Stimulated activated naive CD8-positive, alpha-beta T cell treated with anti-CD3 and anti-CD28 coated beads, Interleukin-15, amount 100 ng/mL, for 72 hours (primary cell): Measurements from ENCODE around the gene DYTN.

Source experiments
- ATAC-seq: fragments of 150-1000 bp; cut with Tn5 transposase; 2 replicates; pipeline ENCODE4 v1.10.0; 2021; ENCODE audit warnings: mild to moderate bottlenecking, moderate library complexity
- DNase-seq, 2 donors: peaks; one replicate each; pipeline ENCODE4 v3.0.0; 2021 to 2022
- H3K27ac Mint-ChIP-seq, 2 donors: one replicate each; pipeline ENCODE4 v1.8.0; 2022; ENCODE audit warnings: mild to moderate bottlenecking in 2 of 2, mixed read lengths in 2 of 2, moderate library complexity in 2 of 2
- H3K27me3 Mint-ChIP-seq: one replicate; pipeline ENCODE4 v1.8.0; 2022; ENCODE audit warnings: mixed read lengths
- H3K4me1 Mint-ChIP-seq: one replicate; pipeline ENCODE4 v1.8.0; 2022; ENCODE audit warnings: mild to moderate bottlenecking, mixed read lengths
- H3K4me3 Mint-ChIP-seq, 2 donors: one replicate each; pipeline ENCODE4 v1.8.0; 2022; ENCODE audit warnings: mild to moderate bottlenecking in 2 of 2, mixed read lengths in 2 of 2, moderate library complexity in 1 of 2
- H3K9me3 Mint-ChIP-seq, 2 donors: one replicate each; pipeline ENCODE4 v1.8.0; 2022; ENCODE audit warnings: mixed read lengths in 2 of 2

Gene DYTN, protein sequence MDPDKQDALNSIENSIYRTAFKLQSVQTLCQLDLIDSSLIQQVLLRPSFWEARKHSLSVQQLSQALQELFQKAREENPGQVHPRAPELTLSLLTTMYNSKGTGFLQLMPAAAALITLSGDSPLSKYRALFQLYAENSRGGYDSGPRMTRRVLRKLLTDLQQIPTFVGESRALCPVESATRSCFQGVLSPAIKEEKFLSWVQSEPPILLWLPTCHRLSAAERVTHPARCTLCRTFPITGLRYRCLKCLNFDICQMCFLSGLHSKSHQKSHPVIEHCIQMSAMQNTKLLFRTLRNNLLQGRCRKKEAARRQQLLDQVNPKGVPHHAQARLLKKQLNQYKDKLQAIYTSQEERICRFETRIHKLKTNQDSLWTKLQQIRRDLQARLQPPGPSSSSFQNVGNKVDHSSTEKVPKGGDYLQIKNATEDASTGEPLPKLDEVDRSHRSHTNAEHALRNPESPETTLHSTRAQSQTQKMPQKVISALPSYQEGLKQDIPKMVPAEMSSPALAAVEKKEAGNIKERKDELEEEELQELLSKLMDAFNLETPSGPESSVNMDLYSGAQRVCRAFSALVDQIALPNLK

DNA sequence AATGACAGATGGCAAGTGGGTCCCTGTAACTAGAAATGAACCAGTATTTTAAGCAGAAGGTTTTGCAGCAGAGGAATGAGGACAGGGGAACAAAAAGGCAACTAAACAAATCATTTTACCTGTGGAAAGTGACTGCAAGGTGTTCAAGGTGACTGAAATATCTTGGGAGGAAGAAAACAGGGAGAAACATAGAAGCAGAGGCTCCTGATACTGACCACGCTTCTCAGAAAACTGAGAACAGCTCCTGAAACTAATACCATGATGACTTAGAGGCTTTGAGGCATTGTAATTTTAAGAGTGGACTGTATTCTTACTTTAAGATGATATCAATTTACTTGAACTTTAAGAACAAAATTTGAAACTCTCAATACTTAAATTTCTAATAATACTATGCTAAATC lies at the start of gene DYTN:
TSS of gene DYTN (minus strand) at position 101 of the 400 bp plus-strand sequence. CDS start 117 bp downstream, outside the sequence.
- ATAC-seq (no peak), DNase-seq (no peak)
- Mint-ChIP-seq H3K4me1 (no peaks in the 10 kb centered on the region), H3K9me3 (peaks cover 4 to 7% of the 10 kb centered on the region in 2 donors), H3K27ac (no peak within 1 kb of the TSS), H3K27me3 (peaks cover 30% of the 10 kb centered on the region), H3K4me3 (no peak within 1 kb of the TSS)

DNA sequence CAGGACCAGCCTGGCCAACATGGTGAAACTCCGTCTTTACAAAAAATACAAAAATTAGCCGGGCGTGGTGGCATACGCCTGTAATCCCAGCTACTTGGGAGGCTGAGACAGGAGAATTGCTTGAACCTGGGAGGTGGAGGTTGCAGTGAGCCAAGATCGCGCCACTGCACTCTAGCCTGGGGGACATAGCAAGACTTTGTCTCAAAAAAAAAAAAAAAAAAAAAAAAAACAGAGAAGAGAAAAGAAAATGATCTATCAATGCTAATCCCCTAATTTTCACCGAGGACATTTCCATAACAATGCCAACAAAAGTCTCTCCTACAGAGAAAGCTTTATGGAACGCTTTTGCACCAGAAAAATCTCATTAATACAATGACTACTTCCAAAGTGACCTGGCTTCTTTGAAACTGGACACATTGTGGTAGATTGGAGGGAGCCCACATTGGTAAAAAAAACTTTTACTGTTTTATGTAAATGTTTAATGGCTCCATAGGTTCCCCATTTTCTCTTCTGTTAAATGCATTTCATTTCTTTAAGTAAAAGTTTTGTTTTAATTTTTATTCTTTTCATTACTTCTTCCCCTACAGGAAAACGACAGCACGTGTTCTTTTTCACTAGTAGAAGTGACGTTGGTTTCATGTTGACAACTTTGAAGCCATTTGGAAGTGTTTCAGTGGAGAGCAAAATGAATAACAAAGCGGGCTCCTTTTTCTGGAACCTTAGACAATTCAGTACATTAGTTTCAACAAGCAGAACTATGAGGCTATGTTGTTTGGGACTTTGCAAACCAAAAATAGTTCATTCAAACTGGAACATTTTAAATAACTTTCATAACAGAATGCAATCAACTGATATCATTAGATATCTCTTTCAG lies 48.1 kb upstream of the DYTN start:
- ATAC-seq, result no peak
- peak overlapping the region; percentile 99 for H3K27ac Mint-ChIP-seq
- DNase-seq, result no peak
- no peaks in the 10 kb centered on the region for H3K9me3 Mint-ChIP-seq
- H3K27me3 Mint-ChIP-seq, result no peaks in the 10 kb centered on the region
- H3K4me3 Mint-ChIP-seq, result peak overlapping the region; percentile 88 to 89
- H3K4me1 Mint-ChIP-seq, result peaks cover 36% of the 10 kb centered on the region

DNA sequence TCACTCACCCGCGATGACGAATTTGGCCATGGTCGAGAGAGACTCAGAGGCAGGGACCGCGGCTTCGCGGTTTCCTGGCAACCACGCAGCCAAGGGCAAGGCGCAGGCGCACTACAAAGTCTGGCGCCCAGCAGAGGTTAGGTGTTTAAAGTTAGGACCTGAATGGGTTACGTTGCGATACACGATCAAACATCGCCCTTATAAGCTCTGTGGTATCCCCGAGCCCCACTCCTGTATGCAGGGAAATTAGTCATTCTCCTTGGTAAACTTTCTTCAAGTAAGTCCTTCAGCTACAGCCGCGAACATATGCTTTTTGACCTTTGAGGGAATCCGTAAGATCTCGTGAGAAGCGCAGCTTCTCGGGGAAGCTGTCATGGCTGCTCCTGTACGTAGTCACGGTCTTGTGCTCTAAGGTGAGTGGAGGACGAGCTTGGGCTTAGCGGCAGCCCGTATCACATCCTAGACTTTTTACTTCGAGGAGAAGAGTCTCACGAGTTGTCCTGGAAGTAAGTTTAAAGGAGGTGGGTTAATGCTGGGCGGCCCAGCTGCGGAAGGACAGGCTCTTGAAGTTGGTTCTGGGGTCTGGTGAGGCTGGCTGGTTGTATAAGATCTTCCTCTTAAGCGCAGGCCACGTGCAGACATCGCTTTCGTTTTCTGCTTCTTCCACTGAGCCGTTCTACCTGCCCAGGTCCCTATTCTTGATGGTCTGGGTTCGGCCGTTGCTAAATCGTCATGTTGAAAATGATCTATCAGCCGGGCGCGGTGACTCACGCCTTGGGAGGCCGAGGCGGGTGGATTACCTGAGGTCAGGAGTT lies 47.3 kb upstream of the DYTN start, which contains the start of the genes FASTKD2 and MDH1B:
TSS of gene FASTKD2 (plus strand) at position 365 of the 815 bp plus-strand sequence. CDS start 1,088 bp downstream, outside the sequence.
TSS of gene MDH1B (minus strand) at position 87 of the 815 bp plus-strand sequence. CDS start at position 30, 57 bp downstream.
- peak within 1 kb of the TSS; percentile 88 to 89 for H3K4me3 Mint-ChIP-seq

DNA sequence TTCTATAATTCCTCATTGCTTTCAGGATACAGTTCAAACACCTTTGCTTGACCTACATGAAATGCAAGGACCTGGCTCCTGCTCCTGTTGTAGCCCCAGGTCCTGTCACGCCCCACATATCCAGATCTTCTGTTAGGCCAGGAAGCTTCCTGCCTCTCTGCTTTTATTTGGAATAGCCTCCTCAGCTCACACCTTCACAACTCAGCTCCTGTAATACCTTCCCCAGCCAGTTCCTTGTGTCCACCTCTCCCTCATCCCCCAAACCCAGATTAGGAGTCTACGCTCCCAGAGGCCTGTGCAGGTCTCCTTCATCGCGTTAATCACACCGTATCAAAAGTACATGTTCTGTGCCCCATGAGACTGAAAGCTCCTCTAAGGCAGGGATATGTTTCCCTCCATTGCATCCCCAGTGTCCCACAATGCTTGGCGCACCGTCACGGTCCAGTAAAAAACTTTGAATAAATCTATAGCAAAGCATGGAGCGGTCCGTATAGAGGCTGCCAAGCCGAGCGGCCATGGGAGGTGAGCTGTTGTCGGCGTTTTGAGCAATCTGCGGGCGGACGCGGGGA lies 46.6 kb upstream of the DYTN start:
- peak overlapping the region; percentile 88 to 89 for H3K4me3 Mint-ChIP-seq
- H3K27ac Mint-ChIP-seq, result peak overlapping the region; percentile 99
- no peaks in the 10 kb centered on the region for H3K27me3 Mint-ChIP-seq

More for the DNA sequence above, 47.3 kb upstream of the DYTN start, which contains the start of the genes FASTKD2 and MDH1B:
- peak; percentile 90 for ATAC-seq
- Mint-ChIP-seq H3K9me3 (no peaks in the 10 kb centered on the region), H3K27me3 (no peaks in the 10 kb centered on the region), H3K27ac (peak within 1 kb of the TSS; percentile 99), H3K4me1 (peaks cover 36% of the 10 kb centered on the region)
- peak; percentile 83 to 92 for DNase-seq

DNA sequence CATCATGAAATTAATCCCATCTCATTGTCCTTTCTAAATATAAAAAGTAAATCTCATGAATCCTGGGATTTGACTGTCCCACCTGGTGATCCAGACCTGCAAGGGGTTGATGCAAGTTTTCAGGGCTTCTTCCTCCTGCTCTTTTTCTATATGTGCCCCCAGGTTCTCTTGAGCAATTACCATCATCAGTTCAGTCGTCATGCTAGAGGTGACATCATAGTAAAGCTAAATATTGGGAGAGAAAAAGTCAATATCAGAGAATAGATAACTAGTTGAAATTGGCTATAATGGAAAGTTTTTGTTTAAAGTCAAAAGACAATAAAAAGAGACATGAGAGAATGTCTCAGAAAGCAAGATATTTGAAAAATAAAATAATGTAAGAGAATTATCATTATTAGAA lies 38.6 kb upstream of the DYTN start:
- Mint-ChIP-seq H3K27ac (no peak overlapping the region), H3K4me1 (no peaks in the 10 kb centered on the region), H3K27me3 (peaks cover 9% of the 10 kb centered on the region), H3K9me3 (no peaks in the 10 kb centered on the region), H3K4me3 (no peak overlapping the region)
- DNase-seq (no peak), ATAC-seq (no peak)

More for the DNA sequence above, 46.6 kb upstream of the DYTN start:
- H3K4me1 Mint-ChIP-seq, result peaks cover 34% of the 10 kb centered on the region
- DNase-seq, result no peak
- H3K9me3 Mint-ChIP-seq, result no peaks in the 10 kb centered on the region
- no peak for ATAC-seq

DNA sequence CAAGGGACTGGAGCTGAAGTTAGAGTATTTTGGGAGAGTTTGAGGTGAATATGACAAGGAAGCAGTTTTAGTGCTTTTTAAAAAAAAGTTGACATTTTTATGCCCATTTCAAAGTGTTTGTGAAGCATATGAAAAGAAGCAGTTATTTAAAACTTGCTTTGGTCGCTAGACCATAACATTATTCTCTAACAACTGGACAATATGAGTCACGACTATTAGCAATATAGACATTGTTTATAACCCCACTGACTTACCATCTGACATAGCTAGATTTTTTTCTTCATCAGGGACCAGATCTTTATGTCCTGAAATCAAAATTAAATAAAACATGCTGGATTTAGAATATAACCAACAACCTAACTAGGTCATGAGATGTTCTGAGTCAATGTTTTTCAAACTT lies 22.6 kb upstream of the DYTN start:
- peaks cover 7% of the 10 kb centered on the region for H3K4me1 Mint-ChIP-seq
- DNase-seq (no peak), ATAC-seq (no peak)
- no peak overlapping the region for H3K27ac Mint-ChIP-seq
- no peaks in the 10 kb centered on the region for H3K9me3 Mint-ChIP-seq
- no peak overlapping the region for H3K4me3 Mint-ChIP-seq
- peaks cover 14% of the 10 kb centered on the region for H3K27me3 Mint-ChIP-seq

DNA sequence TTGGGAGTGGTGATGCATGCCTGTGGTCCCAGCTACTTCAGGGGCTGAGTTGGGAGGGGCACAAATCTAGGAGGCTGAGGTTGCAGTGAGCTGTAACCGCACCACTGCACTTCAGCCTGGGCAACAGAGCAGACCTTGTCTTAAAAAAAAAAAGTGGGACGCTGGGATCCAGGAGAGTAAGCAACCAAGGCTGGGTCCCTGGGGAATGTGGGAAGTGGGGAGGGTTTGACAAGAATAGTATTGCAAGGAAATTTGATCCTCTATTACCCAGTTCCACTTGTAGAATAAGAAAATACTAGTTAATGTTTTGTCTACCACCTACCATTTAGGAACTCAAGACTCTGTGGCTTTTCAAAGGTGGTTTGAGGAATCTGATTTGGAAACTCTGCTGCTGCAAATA lies 21.1 kb upstream of the DYTN start:
- Mint-ChIP-seq H3K9me3 (no peaks in the 10 kb centered on the region), H3K4me1 (peaks cover 7% of the 10 kb centered on the region), H3K4me3 (no peak overlapping the region), H3K27me3 (peaks cover 14% of the 10 kb centered on the region), H3K27ac (no peak overlapping the region)
- DNase-seq, result no peak
- ATAC-seq, result no peak

DNA sequence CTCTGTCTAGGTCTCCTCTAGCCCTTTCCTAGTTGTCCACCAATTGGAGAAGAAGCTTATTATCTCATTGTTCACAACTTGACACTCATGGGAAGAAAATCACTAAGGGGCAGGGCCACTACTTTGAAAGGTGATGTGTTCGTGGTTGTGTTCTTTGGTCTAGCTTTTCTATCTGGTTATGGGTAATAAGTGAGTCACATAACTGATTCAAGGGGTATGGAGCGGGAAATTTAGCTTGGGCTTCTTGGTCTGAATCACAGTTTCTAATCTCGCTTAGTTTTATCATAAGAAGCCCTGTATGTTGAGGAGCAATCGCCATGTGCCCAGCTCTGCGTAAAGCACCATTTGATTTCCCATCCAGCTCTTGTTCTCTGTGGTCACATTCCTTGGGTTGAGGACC lies 18.7 kb upstream of the DYTN start:
- peak; percentile 96 for ATAC-seq
- Mint-ChIP-seq H3K4me1 (peaks cover 7% of the 10 kb centered on the region), H3K27ac (no peak overlapping the region), H3K27me3 (peaks cover 25% of the 10 kb centered on the region), H3K9me3 (peaks cover 0 to 6% of the 10 kb centered on the region in 2 donors), H3K4me3 (no peak overlapping the region)
- DNase-seq, result peak; percentile 2 to 13

DNA sequence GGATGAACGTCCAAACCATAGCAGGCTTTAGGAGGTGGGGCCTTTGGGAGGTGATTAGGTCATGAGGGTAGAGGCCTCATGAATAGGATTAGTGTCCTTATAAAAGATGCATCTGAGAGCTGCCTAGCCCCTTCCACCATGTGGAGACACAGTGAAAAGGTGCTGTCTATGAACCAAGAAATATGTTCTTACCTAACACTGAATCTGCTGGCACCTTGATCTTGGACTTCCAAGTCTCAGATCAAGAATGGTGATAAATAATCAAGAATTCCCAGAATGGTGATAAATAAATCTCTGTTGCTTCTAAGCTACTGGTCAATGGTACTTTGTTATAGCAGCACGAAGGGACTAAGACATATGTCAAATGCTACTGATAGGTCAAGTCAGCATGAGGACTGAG lies 15.1 kb upstream of the DYTN start:
- H3K27ac Mint-ChIP-seq, result no peak overlapping the region
- no peak for DNase-seq
- H3K4me1 Mint-ChIP-seq, result peaks cover 7% of the 10 kb centered on the region
- peaks cover 34% of the 10 kb centered on the region for H3K27me3 Mint-ChIP-seq
- ATAC-seq, result no peak
- H3K9me3 Mint-ChIP-seq, result peaks cover 0 to 6% of the 10 kb centered on the region in 2 donors
- H3K4me3 Mint-ChIP-seq, result no peak overlapping the region

DNA sequence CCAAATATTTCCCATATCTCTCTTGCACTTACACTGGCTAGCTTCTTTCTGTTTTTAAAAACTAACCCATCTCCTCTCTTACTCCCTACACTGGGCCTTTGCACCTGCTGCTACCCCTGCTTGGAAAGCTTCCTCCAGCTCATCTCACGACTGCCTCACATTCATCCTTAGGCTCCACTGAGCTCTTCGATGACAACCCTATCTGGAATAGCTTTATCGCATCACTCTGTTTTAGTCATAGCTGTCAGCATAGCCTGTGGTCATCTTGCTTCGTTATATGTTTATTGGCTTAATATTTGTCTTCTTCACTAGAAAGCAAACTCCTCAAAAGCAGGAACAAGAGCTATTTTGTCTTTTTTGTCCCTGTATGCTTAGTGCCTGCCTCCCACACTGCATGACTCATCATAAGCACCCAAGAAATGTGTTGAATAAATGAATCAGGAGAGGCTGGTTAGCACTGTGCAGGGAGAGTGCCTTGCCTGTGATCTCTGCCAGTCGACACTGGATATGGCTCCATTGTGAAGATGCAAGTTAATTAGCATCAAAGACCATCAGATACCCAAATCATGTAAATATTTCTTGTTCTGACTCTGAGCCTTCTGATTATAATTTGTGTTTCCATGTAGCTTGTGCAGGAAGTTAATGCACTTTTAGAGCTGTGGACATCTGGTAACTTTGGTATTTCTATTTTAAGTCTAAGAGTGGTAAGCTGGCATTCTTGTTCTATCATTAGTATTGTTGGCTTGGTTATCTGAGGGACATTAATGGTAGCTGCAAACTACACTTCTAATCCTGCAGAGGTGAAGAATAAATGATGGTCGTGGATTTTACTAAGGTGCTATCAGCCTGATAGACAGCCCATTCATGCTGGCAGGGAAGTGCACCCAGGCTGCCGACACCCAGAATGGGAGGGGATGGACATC lies 10.3 kb upstream of the DYTN start:
- no peaks in the 10 kb centered on the region for H3K4me1 Mint-ChIP-seq
- H3K27ac Mint-ChIP-seq, result no peak overlapping the region
- ATAC-seq (peak; percentile 43), DNase-seq (no peak)
- H3K9me3 Mint-ChIP-seq, result peaks cover 0 to 6% of the 10 kb centered on the region in 2 donors
- H3K4me3 Mint-ChIP-seq, result no peak overlapping the region
- peaks cover 56% of the 10 kb centered on the region for H3K27me3 Mint-ChIP-seq

DNA sequence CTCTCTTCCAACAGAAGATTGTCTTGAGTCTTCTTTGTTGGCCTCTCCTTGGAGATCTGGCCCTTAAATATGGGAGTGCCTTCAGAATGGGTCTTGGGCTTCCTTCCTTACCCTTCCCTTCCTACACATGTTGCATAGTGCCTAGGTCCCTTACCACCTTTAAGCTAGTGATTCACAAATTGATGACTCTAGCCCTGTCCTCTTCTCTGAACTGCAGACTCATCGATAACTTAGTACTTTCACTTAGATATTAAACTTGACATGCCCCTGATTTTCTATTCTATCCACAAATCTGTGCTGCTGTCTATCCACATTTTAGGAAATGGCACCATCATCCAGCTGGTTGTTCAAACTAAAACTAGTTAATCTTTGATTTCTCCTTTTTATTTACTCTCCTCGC lies 9.1 kb upstream of the DYTN start:
- ATAC-seq, result no peak
- Mint-ChIP-seq H3K4me1 (no peaks in the 10 kb centered on the region), H3K4me3 (no peak overlapping the region), H3K27ac (no peak overlapping the region), H3K27me3 (peaks cover 52% of the 10 kb centered on the region), H3K9me3 (peaks cover 1 to 2% of the 10 kb centered on the region in 2 donors)
- no peak for DNase-seq

DNA sequence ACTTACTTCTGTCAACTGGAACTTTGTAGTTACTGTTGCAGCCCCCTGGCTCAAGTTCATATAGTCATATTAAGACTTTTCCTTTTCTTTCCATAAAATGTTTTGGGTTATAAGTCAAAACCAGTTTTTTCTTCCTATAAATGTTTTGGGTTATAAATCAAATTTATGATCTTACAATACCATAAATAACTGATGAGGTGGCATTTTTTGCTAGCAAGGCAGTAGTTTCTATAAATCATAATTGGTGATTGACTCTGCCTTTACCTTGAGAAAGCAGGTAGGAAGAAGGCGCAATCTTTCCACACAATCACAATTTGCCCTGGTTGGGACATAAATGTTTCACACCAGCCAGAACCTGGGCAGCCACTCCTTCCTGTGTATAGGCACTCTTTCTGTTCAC lies 5.1 kb upstream of the DYTN start:
- H3K27me3 Mint-ChIP-seq, result peaks cover 49% of the 10 kb centered on the region
- H3K4me3 Mint-ChIP-seq, result no peak overlapping the region
- no peak for DNase-seq
- no peak for ATAC-seq
- peaks cover 4 to 7% of the 10 kb centered on the region in 2 donors for H3K9me3 Mint-ChIP-seq
- H3K4me1 Mint-ChIP-seq, result no peaks in the 10 kb centered on the region
- H3K27ac Mint-ChIP-seq, result no peak overlapping the region

DNA sequence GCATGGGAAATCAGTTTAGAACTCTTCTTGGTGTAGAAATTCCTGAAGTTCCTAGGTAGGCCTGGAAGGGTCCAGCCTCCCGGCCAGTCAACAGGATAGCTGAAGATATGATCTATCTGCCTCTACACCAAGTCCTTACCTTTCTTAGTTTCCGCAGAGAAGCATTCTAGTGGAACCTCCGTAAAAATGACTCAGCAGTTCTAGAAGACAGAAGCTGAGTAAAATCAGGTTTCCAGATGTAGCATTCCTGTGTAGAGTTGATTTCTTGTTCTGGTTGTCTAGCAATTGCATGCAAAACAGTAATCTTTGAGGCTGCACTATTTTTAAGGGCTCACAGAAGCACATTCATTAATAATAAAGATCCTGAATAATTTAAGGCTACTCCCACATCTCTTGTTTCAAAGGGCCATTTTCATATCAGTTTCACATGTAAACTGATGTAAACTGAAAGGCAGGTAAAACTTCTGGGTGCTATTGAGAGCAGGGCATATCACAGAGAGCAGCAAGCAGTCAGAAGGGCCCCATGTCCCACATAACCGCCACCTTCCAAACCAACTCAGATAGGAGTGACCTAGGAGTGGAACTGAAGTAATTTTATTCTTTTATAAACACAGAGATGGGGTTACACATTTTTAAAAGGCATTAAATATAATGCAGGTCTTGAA lies 3.2 kb upstream of the DYTN start:
- DNase-seq (no peak), ATAC-seq (no peak)
- H3K27ac Mint-ChIP-seq, result no peak overlapping the region
- peaks cover 37% of the 10 kb centered on the region for H3K27me3 Mint-ChIP-seq
- no peaks in the 10 kb centered on the region for H3K4me1 Mint-ChIP-seq
- H3K9me3 Mint-ChIP-seq, result peaks cover 4 to 7% of the 10 kb centered on the region in 2 donors
- H3K4me3 Mint-ChIP-seq, result no peak overlapping the region
